ENCODE measurements around the gene ELOB. TPM values are rescaled to one million over a fixed set of nuclear protein-coding genes. Genes with fewer than 3 reads are reported as not detected.

ELOB gene
- total RNA-seq, 1 donor from 2014 or later = 172 TPM

- Mint-ChIP-seq H3K27ac (peak overlapping the region; percentile 81), H3K4me1 (peaks cover 56% of the 10 kb centered on the region), H3K4me3 (peak overlapping the region; percentile 89), H3K9me3 (no peaks in the 10 kb centered on the region), H3K27me3 (no peaks in the 10 kb centered on the region), H3K36me3 (ENCODE audit: low read depth) (peaks cover 52% of the 10 kb centered on the region)
- no peak for ATAC-seq (ENCODE audit: low read depth)
- ChIA-PET CTCF (no interaction called here), POLR2A (interaction anchor here (0.5 to 4.6 kb wide), 11 partner anchors 10 to 971 kb away, joined by 3 to 68 read pairs (median 5); partner anchors contain the start of genes AMDHD2, ELOB, KCTD5 and NUBP2)
- TF ChIP-seq CTCF (IDR thresholded peaks at IDR 0.05) = no peak
- DNase-seq = no peak
- intact Hi-C loops (cut with micrococcal nuclease) = loop anchor here (2.0 to 10.0 kb wide), 5 partner anchors 39 to 971 kb away; partner anchors contain the start of genes FLYWCH1, KCTD5, NUBP2 and RNPS1
These were observed 23.4 kb downstream of the ELOB start for GRCh38 chr16:2753733-2754020.

- TF ChIP-seq CTCF (IDR thresholded peaks at IDR 0.05) = no peak
- peaks cover 55% of the 10 kb centered on the region for H3K4me1 Mint-ChIP-seq
- ChIA-PET POLR2A (interaction anchor here (0.5 to 4.6 kb wide), 24 partner anchors 10 to 1719 kb away, joined by 3 to 68 read pairs (median 5); partner anchors contain the start of genes ELOB, FLYWCH1, KCTD5 and NUBP2), CTCF (no interaction called here)
- intact Hi-C loops (cut with micrococcal nuclease) = loop anchor here (1.0 to 10.0 kb wide), 9 partner anchors 24 to 970 kb away; partner anchors contain the start of genes ATP6V0C, ELOB, FLYWCH1 and KCTD5
- H3K9me3 Mint-ChIP-seq = no peaks in the 10 kb centered on the region
- peak overlapping the region; percentile 98 for H3K27ac Mint-ChIP-seq
- H3K36me3 Mint-ChIP-seq (ENCODE audit: low read depth) = peaks cover 46% of the 10 kb centered on the region
- DNase-seq (no peak), ATAC-seq (ENCODE audit: low read depth) (peak; percentile 43)
- no peaks in the 10 kb centered on the region for H3K27me3 Mint-ChIP-seq
- H3K4me3 Mint-ChIP-seq = peak overlapping the region; percentile 90
These were observed 24.0 kb downstream of the ELOB start for GRCh38 chr16:2752850-2753732.

- DNase-seq (peak; percentile 94), ATAC-seq (ENCODE audit: low read depth) (peak; percentile 85)
- CTCF ChIA-PET = no interaction called here
- intact Hi-C loops (cut with micrococcal nuclease) = loop anchor here (1.0 to 10.0 kb wide), 9 partner anchors 25 to 969 kb away; partner anchors contain the start of genes ATP6V0C, ELOB, FLYWCH1 and KCTD5
- peaks cover 38% of the 10 kb centered on the region for H3K36me3 Mint-ChIP-seq (ENCODE audit: low read depth)
- TF ChIP-seq CTCF (IDR thresholded peaks at IDR 0.05) = no peak
- H3K4me3 Mint-ChIP-seq = peak within 1 kb of the TSS; percentile 90
- H3K9me3 Mint-ChIP-seq = no peaks in the 10 kb centered on the region
- POLR2A ChIA-PET = interaction anchor here (0.5 to 4.6 kb wide), 22 partner anchors 11 to 1719 kb away, joined by 3 to 68 read pairs (median 6); partner anchors contain the start of genes ELOB, FLYWCH1, KCTD5 and TRAF7
- H3K27me3 Mint-ChIP-seq = no peaks in the 10 kb centered on the region
- peaks cover 52% of the 10 kb centered on the region for H3K4me1 Mint-ChIP-seq
- peak within 1 kb of the TSS; percentile 98 for H3K27ac Mint-ChIP-seq
These were observed 24.8 kb downstream of the ELOB start, which contains the start of gene SRRM2 for GRCh38 chr16:2752035-2752849. TSS of gene SRRM2 (plus strand) at chr16:2752638. CDS start at chr16:2756365, 3,727 bp downstream.

- Mint-ChIP-seq H3K36me3 (ENCODE audit: low read depth) (peaks cover 31% of the 10 kb centered on the region), H3K27ac (peak overlapping the region; percentile 98), H3K9me3 (no peaks in the 10 kb centered on the region), H3K4me1 (peaks cover 46% of the 10 kb centered on the region), H3K4me3 (peak overlapping the region; percentile 90), H3K27me3 (no peaks in the 10 kb centered on the region)
- no peak for ATAC-seq (ENCODE audit: low read depth)
- no peak for TF ChIP-seq CTCF (IDR thresholded peaks at IDR 0.05)
- POLR2A ChIA-PET = interaction anchor here (0.9 to 4.6 kb wide), 8 partner anchors 17 to 596 kb away, joined by 3 to 68 read pairs (median 6); partner anchors contain the start of genes ELOB, KCTD5 and TRAF7
- no peak for DNase-seq
- CTCF ChIA-PET = no interaction called here
- intact Hi-C loops (cut with micrococcal nuclease) = loop anchor here (1.0 to 10.0 kb wide), 9 partner anchors 26 to 969 kb away; partner anchors contain the start of genes ATP6V0C, ELOB, FLYWCH1 and KCTD5
These were observed 25.5 kb downstream of the ELOB start for GRCh38 chr16:2751577-2752034.
